GM23338 (cell line): ENCODE measurements around the gene FLNA.

Experiments used
- CREB1 ChIP-seq: fragments of 250-450 bp; sonication (Bioruptor Pico); IDR thresholded peaks from 2 replicates; pipeline ENCODE4 v1.5.0; 2020; ENCODE audit warnings: low read depth, mild to moderate bottlenecking, moderate library complexity
- EZH2 ChIP-seq: fragments of 200-600 bp; sonication (generic); IDR thresholded peaks from one replicate; pipeline ENCODE4 v1.8.0; 2017; ENCODE audit warnings: antibody characterized with exemption, mild to moderate bottlenecking, low read depth; ENCODE audit not compliant: unreplicated experiment
- EZH2phosphoT487 ChIP-seq: fragments of 200-600 bp; sonication (generic); IDR thresholded peaks from one replicate; pipeline ENCODE4 v1.8.1; 2018; ENCODE audit warnings: antibody characterized with exemption; ENCODE audit not compliant: unreplicated experiment
- JUNB ChIP-seq: IDR thresholded peaks from one replicate; pipeline ENCODE4 v1.6.1; 2016; ENCODE audit warnings: antibody characterized with exemption; ENCODE audit not compliant: unreplicated experiment
- NANOG ChIP-seq: IDR thresholded peaks from 2 replicates; pipeline ENCODE4 v1.6.1; 2016; ENCODE audit warnings: antibody characterized with exemption, borderline replicate concordance
- POLR2AphosphoS5 ChIP-seq: IDR thresholded peaks from 2 replicates; pipeline ENCODE4 v1.6.1; 2016; ENCODE audit warnings: antibody characterized with exemption, low read depth
- REST ChIP-seq: IDR thresholded peaks from one replicate; pipeline ENCODE4 v1.6.1; 2018; ENCODE audit warnings: antibody characterized with exemption; ENCODE audit not compliant: unreplicated experiment
- ZNF114 ChIP-seq: fragments of 250-450 bp; sonication (Bioruptor Pico); IDR thresholded peaks from 2 replicates; pipeline ENCODE4 v1.5.0; 2020; ENCODE audit warnings: mild to moderate bottlenecking, moderate library complexity
- ZNF331 ChIP-seq: fragments of 250-450 bp; sonication (Bioruptor Pico); IDR thresholded peaks from 2 replicates; pipeline ENCODE4 v1.5.0; 2020; ENCODE audit warnings: low read depth, mild to moderate bottlenecking, moderate library complexity
- TF ChIP-seq, protein P1 (sequence below), 2 experiments: fragments of 200-600 bp in 1 of 2; sonication (generic) in 1 of 2; conservative IDR thresholded peaks; 2 replicates each; pipeline versions ENCODE4 v1.5.1 to v1.6.1; 2016 to 2017; ENCODE audit warnings: antibody characterized with exemption in 2 of 2, low read depth in 2 of 2, mild to moderate bottlenecking in 2 of 2, moderate library complexity in 1 of 2

DNA sequence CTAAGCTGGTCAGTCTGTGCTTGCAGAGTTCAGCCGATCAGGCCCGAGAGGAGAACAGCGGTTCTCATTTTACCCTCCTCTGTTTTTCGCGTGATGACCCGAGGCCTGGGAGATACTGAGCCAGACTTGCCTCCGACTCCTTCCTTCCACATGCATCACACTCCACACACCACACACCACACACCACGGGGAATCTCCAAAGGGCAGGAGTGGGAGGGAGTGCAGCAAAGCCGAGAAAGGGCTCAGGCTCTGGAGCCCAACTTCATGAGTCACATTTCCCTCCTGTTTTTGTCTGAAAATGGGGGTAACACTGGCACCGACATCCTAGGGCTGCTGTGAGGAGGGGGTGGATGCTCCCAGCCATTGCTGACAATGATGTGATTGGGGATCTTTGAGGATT lies 39.9 kb downstream of the FLNA start:
- TF ChIP-seq, protein P1, sequence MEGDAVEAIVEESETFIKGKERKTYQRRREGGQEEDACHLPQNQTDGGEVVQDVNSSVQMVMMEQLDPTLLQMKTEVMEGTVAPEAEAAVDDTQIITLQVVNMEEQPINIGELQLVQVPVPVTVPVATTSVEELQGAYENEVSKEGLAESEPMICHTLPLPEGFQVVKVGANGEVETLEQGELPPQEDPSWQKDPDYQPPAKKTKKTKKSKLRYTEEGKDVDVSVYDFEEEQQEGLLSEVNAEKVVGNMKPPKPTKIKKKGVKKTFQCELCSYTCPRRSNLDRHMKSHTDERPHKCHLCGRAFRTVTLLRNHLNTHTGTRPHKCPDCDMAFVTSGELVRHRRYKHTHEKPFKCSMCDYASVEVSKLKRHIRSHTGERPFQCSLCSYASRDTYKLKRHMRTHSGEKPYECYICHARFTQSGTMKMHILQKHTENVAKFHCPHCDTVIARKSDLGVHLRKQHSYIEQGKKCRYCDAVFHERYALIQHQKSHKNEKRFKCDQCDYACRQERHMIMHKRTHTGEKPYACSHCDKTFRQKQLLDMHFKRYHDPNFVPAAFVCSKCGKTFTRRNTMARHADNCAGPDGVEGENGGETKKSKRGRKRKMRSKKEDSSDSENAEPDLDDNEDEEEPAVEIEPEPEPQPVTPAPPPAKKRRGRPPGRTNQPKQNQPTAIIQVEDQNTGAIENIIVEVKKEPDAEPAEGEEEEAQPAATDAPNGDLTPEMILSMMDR (conservative IDR thresholded peaks at IDR 0.05; ENCODE audit: low read depth in 2 of 2): no peak
- no peak for TF ChIP-seq CREB1 (CRISPR knock-in tag)
- TF ChIP-seq ZNF114: no peak
- TF ChIP-seq EZH2: no peak
- TF ChIP-seq POLR2AphosphoS5: no peak
- TF ChIP-seq REST: no peak
- TF ChIP-seq EZH2phosphoT487: no peak
- TF ChIP-seq NANOG: no peak
- TF ChIP-seq ZNF331 (CRISPR knock-in tag): no peak
- TF ChIP-seq JUNB: no peak
